Vagina (tissue), 2 donors: ENCODE measurements around the gene SDK2.

Source experiments
- CTCF ChIP-seq, 3 experiments: fragments of 450-650 bp in 2 of 3; fragments of 200-600 bp in 1 of 3; sonication (generic) in 1 of 3; IDR thresholded peaks; one replicate each; pipeline ENCODE4 v1.5.1; 2017 to 2019; ENCODE audit warnings: antibody characterized with exemption in 3 of 3, mild to moderate bottlenecking in 2 of 3, moderate library complexity in 2 of 3
- POLR2A ChIP-seq, 2 donors: fragments of 450-650 bp; IDR thresholded peaks; one replicate each; pipeline ENCODE4 v1.6.1; 2017; ENCODE audit warnings: antibody characterized with exemption in 2 of 2, mild to moderate bottlenecking in 2 of 2, moderate library complexity in 2 of 2

- no peak for TF ChIP-seq CTCF (IDR thresholded peaks at IDR 0.05)
- TF ChIP-seq POLR2A (IDR thresholded peaks at IDR 0.05) = no peak
These were observed 46.0 kb downstream of the SDK2 start for GRCh38 chr17:73598212-73598611.
